CD4-positive, alpha-beta T cell treated with Interleukin-4 for 1 hour (primary cell): ENCODE measurements around the gene NT5C1B.
"Not testable (repeated sequence)": the region's sequence is repeated elsewhere in the genome, so short reads cannot be mapped to it uniquely, and the experiment has no call there.

Experiments used
- DNase-seq, 2 donors: peaks; one replicate each; pipeline ENCODE4 v3.0.0-alpha.2; 2020 to 2022

The NT5C1B gene

DNA sequence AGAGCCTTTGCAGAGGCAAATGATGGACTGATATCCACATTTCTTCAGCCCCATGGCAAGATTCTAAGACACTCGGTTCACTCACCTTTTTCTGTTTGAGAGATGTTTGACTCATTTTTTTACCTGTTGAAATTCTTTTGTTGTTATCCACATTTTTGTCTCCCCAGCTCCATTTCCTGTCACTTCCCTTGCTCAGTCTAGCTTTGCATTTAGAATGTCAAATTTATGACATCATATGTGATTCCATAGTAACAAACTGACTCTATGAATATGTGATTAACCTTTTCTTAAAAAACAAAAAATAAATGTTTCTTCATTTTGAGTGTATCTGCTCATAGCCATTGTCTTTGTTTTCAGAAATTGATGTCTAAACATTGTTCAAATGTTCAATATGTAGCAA lies at the start of gene NT5C1B:
NT5C1B (minus strand) TSS at position 216 of the 400 bp plus-strand sequence; CDS start at position 115, 101 bp downstream.
- DNase-seq = no peak

GRCh38 chr2:18637196-18637595 lies 47.8 kb upstream of the NT5C1B start:
- no peak for DNase-seq

DNA sequence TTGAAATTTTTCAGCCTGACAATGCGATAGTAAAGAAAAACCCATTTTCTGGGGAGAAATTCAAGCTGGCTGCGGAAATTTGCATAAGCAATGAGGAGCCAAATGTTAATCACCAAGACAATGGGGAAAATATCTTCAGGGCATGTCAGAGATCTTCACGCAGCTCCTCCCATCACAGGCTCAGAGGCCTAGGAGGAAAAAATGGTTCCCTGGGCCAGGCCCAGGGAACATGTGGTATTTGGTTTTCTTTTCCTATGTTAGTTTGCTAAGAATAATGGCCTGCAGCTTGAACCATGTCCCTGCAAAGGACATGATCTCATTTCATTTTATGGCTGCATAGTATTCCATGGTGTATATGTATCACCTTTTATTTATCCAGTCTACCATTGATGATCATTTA lies 43.3 kb upstream of the NT5C1B start:
- DNase-seq = not testable (repeated sequence)

- no peak for DNase-seq
Observed at GRCh38 chr2:18630941-18631340, 41.6 kb upstream of the NT5C1B start.

DNA sequence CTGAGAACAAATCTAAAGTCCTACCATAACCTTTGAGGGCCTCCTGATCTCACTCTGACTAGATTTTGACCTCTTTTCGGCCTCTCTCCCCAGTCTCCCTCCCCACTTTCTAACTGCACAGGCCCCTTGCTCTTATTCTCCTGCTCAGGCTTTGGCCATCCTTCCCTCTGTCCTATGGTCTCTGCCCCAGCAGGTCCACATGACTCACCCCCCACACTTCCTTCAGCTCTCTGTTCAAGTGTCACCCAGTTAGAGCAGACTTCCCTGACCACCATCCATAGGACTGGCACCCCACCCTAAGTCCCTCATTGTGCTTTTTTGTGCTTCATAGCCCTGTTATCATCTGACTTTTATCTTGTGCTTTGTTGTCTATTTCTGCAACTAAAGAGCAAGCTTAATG lies 41.2 kb upstream of the NT5C1B start:
- no peak for DNase-seq

DNA sequence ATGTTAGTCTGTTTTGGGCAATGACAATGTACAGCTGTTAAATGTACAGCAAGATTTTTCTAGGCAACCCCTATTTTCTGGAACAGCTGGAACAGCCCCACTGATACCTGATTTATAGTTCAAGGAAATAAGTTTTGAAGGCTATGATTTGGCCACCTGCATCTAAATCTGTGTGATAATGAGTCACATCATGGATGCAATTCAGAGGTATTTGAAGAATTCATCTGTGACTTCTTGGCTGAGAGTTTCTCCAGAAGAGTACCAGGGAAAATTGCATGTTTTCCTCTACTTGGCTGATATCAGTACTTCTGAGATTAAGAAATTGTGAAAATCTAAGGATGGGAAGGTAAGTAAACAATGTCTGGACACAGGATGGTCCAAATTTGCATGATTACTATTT lies 40.7 kb upstream of the NT5C1B start:
- DNase-seq = no peak

GRCh38 chr2:18626958-18627650 lies 37.7 kb upstream of the NT5C1B start:
- no peak for DNase-seq

- DNase-seq = no peak
Observed at GRCh38 chr2:18626256-18626668, 36.9 kb upstream of the NT5C1B start.

- no peak for DNase-seq
Observed at GRCh38 chr2:18625563-18625962, 36.2 kb upstream of the NT5C1B start.

GRCh38 chr2:18623782-18624181 lies 34.4 kb upstream of the NT5C1B start:
- DNase-seq = no peak

GRCh38 chr2:18620867-18621632 lies 31.7 kb upstream of the NT5C1B start:
- no peak for DNase-seq

DNA sequence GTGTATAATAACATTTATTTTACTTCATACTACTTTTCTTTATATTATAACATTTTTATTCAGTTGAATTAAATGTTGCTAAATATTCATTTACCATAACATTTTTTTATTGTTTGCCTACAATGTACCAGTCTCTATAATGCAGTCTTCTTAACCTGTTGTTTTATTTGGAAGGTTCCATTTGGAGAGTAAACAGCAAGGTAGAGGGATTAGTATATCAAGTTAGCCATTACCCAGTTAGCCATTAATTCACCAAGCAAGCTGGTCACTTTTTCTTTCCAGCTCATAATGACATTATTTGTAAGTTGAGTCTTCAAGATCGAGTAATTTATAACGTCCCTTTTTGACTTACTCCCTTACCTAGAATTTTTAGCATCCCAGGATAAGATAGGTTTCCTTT lies 29.7 kb upstream of the NT5C1B start:
- DNase-seq = no peak

- DNase-seq = no peak
Observed at GRCh38 chr2:18614041-18614440, 24.7 kb upstream of the NT5C1B start.

DNA sequence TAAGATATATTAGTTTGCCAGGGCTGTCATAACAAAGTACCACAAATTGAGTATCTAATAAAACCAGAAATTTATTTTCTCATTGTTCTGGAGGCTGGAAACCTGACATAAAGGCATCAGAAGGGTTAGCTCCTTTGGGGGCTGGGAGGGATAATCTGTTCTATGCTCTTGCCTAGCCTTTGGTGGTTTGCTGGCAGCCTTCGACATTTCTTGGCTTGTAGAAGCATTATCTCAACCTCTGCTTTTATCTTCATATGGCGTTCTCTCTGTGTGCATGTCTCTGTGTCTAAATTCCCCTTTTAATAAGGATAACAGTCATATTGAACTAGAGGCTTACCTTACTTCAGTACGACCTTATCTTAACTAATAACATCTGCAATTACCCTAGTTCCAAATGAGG lies 22.8 kb upstream of the NT5C1B start:
- DNase-seq = no peak

- DNase-seq = no peak
Observed at GRCh38 chr2:18611604-18612003, 22.2 kb upstream of the NT5C1B start.

DNA sequence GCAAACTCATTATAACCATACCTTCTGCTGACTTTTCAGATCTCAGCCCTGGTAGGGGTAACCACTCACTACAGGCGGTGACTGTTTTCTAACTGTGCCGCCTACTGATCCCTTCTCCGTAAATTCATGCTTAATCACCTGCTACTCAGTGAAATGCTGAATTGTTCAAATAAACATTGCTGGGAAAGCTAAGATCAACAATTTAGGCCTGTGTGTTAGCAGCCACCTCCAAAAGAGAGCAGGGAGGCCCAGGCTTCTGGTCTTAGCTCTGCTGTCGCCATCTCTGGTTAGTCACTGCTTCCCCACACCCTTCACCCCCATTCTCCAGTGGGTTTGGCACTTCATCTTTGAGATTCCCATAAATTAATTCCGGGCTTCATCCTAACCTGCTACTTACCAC lies 21.8 kb upstream of the NT5C1B start:
- no peak for DNase-seq

GRCh38 chr2:18610651-18611050 lies 21.3 kb upstream of the NT5C1B start:
- no peak for DNase-seq

- no peak for DNase-seq
Observed at GRCh38 chr2:18610090-18610489, 20.7 kb upstream of the NT5C1B start.

DNA sequence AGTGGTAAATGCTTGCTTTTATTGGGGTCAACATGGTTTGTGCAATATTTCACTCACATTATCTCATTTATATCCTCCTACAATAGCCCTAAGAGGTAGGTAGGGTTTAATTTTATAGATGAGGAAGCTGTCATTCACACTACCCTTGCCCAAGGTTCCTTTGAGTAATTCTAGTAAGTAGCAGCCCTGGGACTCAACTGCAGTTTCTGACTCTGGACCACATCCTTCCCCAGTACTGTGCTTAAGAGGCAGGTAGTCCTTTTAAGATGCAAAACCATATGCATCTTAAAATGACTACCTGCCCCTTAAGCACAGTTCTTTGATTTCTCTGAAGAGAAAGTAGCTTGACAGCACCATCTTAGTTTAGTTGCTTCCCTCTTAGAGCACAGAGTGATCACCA lies 15.7 kb upstream of the NT5C1B start:
- DNase-seq = no peak

DNA sequence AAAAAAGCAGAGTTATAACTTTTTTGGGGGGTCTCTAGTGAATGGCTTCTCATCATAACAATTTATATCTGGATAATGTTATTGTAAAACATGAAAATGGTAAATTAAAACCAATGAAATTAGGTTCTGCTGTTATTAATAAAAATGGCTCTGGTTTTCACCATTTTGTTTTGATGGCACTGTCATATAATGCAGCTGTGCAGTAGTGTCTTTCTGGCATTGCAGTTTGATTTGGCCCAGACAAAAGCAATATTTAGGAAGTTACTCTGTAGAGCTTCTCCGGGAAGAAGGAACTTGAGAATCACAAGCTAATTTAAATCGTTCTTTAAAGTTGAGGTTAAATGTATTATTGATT lies 15.1 kb upstream of the NT5C1B start:
- DNase-seq = no peak

- DNase-seq = no peak
Observed at GRCh38 chr2:18603854-18604530, 14.6 kb upstream of the NT5C1B start.

DNA sequence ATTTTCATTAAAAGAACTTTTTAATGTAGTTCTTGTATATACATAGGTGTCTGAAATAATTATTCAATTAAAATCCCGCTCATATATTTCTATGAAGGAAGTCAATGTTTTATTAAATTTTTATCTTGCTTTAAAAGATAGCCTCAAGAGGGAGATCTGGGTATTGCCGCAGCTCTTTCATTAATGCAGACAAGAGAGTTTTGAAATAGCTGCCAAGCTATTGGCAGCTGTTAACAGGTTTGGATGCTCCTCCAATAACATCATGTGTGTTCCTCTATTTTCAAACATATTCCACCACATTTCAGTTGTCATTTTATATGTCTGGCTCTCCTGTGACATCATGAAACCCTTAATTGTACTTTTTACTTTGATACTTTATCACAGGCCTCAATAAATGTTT lies 12.9 kb upstream of the NT5C1B start:
- DNase-seq = no peak

GRCh38 chr2:18600255-18600613 lies 10.9 kb upstream of the NT5C1B start:
- no peak for DNase-seq
